ENCODE measurements around the gene RRH. TPM values are rescaled to one million over a fixed set of nuclear protein-coding genes. Genes with fewer than 3 reads are reported as not detected.
"Not testable (repeated sequence)": the region's sequence is repeated elsewhere in the genome, so short reads cannot be mapped to it uniquely, and the experiment has no call there.

The RRH gene
- polyA plus RNA-seq (ENCODE audit: insufficient read length in 3 of 3) = under 1 TPM; 0.43 to 0.65 (median 0.52) TPM

- no peak for DNase-seq (ENCODE audit: low read depth in 3 of 3, low spot score in 2 of 3)
Measured at GRCh38 chr4:109827672-109828071, at the start of gene RRH. Gene RRH, plus strand, starts transcription at chr4:109827972. Its CDS starts 56 bp downstream, at chr4:109828028.

- DNase-seq (ENCODE audit: low read depth in 3 of 3, low spot score in 2 of 3) = not testable (repeated sequence)
Measured at GRCh38 chr4:109782092-109782491, 45.7 kb upstream of the RRH start.

GRCh38 chr4:109786846-109787245, 40.9 kb upstream of the RRH start:
- DNase-seq (ENCODE audit: low read depth in 3 of 3, low spot score in 2 of 3) = no peak

GRCh38 chr4:109787807-109788206, 40.0 kb upstream of the RRH start:
- no peak for DNase-seq (ENCODE audit: low read depth in 3 of 3, low spot score in 2 of 3)

GRCh38 chr4:109795059-109795458, 32.7 kb upstream of the RRH start:
- DNase-seq (ENCODE audit: low read depth in 3 of 3, low spot score in 2 of 3) = no peak

GRCh38 chr4:109798866-109799265, 28.9 kb upstream of the RRH start:
- no peak for DNase-seq (ENCODE audit: low read depth in 3 of 3, low spot score in 2 of 3)

- no peak for DNase-seq (ENCODE audit: low read depth in 3 of 3, low spot score in 2 of 3)
Measured at GRCh38 chr4:109801099-109801789, 26.5 kb upstream of the RRH start.

GRCh38 chr4:109801895-109802319, 25.9 kb upstream of the RRH start, which contains the start of gene CFI:
Gene CFI, minus strand, starts transcription at chr4:109801999. Its CDS starts 28 bp downstream, at chr4:109801971.
- DNase-seq (ENCODE audit: low read depth in 3 of 3, low spot score in 2 of 3) = no peak

- no peak for DNase-seq (ENCODE audit: low read depth in 3 of 3, low spot score in 2 of 3)
Measured at GRCh38 chr4:109803924-109804571, 23.7 kb upstream of the RRH start.

GRCh38 chr4:109809655-109810054, 18.1 kb upstream of the RRH start:
- no peak for DNase-seq (ENCODE audit: low read depth in 3 of 3, low spot score in 2 of 3)

- DNase-seq (ENCODE audit: low read depth in 3 of 3, low spot score in 2 of 3) = no peak
Measured at GRCh38 chr4:109810552-109811387, 17.0 kb upstream of the RRH start.

- DNase-seq (ENCODE audit: low read depth in 3 of 3, low spot score in 2 of 3) = no peak
Measured at GRCh38 chr4:109811707-109812106, 16.1 kb upstream of the RRH start.

GRCh38 chr4:109815151-109816081, 12.4 kb upstream of the RRH start, which contains the start of gene GAR1:
Gene GAR1, plus strand, starts transcription at chr4:109815762. Its CDS starts 403 bp downstream, at chr4:109816165.
- peak; percentile 85 to 91 (median 90) for DNase-seq (ENCODE audit: low read depth in 3 of 3, low spot score in 2 of 3)

- no peak for DNase-seq (ENCODE audit: low read depth in 3 of 3, low spot score in 2 of 3)
Measured at GRCh38 chr4:109816082-109816442, 11.7 kb upstream of the RRH start.

GRCh38 chr4:109816894-109817293, 10.9 kb upstream of the RRH start:
- DNase-seq (ENCODE audit: low read depth in 3 of 3, low spot score in 2 of 3) = no peak

GRCh38 chr4:109818268-109818667, 9.5 kb upstream of the RRH start:
- DNase-seq (ENCODE audit: low read depth in 3 of 3, low spot score in 2 of 3) = no peak

GRCh38 chr4:109820563-109820962, 7.2 kb upstream of the RRH start:
- DNase-seq (ENCODE audit: low read depth in 3 of 3, low spot score in 2 of 3) = no peak

- DNase-seq (ENCODE audit: low read depth in 3 of 3, low spot score in 2 of 3) = no peak
Measured at GRCh38 chr4:109821185-109821584, 6.6 kb upstream of the RRH start.

GRCh38 chr4:109826719-109827118, 1.1 kb upstream of the RRH start:
- no peak for DNase-seq (ENCODE audit: low read depth in 3 of 3, low spot score in 2 of 3)

- DNase-seq (ENCODE audit: low read depth in 3 of 3, low spot score in 2 of 3) = no peak
Measured at GRCh38 chr4:109833756-109834155, 6.0 kb downstream of the RRH start.

All from right renal cortex interstitium (tissue), 3 donors.